ENCODE results near the gene ARID1B. TPM values are rescaled to one million over a fixed set of nuclear protein-coding genes. Genes with fewer than 3 reads are reported as not detected.

Gene ARID1B
- total RNA-seq, 1 donor from 2014 or later: 97.2 TPM

DNA sequence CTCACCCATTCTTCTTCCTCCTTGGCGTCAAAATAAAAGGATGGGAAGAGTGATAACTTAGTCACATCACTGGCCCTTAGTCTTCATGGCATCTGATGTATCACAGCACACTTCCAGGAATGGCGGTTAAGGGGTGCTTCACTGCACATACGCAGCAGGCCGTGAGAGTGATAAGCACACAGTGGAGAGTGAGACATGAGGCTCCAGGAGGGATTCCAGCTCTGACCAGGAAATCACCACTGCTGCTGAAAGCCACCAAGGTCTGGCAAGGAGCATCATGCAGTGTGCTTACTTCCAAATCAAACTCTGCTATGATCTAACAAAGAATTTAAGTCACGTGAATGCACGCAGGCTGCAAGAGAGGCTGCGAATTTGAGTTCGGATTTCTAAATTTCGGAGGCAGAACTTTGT, 62.4 kb downstream of the ARID1B start:
- Mint-ChIP-seq H3K9me3 (peaks cover 4% of the 10 kb centered on the region), H3K4me3 (no peak overlapping the region), H3K36me3 (peaks cover 10% of the 10 kb centered on the region), H3K27ac (no peak overlapping the region), H3K4me1 (ENCODE audit: unreplicated experiment) (peaks cover 43% of the 10 kb centered on the region), H3K27me3 (no peaks in the 10 kb centered on the region)
- TF ChIP-seq, protein P1, sequence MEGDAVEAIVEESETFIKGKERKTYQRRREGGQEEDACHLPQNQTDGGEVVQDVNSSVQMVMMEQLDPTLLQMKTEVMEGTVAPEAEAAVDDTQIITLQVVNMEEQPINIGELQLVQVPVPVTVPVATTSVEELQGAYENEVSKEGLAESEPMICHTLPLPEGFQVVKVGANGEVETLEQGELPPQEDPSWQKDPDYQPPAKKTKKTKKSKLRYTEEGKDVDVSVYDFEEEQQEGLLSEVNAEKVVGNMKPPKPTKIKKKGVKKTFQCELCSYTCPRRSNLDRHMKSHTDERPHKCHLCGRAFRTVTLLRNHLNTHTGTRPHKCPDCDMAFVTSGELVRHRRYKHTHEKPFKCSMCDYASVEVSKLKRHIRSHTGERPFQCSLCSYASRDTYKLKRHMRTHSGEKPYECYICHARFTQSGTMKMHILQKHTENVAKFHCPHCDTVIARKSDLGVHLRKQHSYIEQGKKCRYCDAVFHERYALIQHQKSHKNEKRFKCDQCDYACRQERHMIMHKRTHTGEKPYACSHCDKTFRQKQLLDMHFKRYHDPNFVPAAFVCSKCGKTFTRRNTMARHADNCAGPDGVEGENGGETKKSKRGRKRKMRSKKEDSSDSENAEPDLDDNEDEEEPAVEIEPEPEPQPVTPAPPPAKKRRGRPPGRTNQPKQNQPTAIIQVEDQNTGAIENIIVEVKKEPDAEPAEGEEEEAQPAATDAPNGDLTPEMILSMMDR (conservative IDR thresholded peaks at IDR 0.05): no peak
- DNase-seq (ENCODE audit: extremely low spot score, unreplicated experiment): no peak

DNA sequence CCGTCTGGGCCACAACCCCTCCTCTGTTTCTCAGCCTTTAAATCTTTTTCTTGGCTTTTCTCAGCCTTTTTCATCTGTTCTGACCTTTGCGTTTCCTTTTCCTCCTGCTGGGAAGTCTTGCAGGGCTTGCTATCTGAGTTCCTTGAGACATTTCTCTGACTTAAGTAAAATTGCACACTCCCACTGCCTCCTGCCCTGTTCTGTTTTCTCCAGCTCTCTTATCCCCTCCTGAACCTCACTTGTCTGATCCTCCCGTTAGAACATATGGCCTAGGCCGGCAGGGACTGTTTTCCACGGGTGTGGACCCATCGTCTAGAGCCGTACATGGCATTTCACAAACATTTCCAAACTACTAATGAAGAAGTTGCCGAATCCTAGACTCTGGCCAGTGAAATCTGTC, 63.0 kb downstream of the ARID1B start:
- Mint-ChIP-seq H3K4me1 (ENCODE audit: unreplicated experiment) (peaks cover 46% of the 10 kb centered on the region), H3K27me3 (no peaks in the 10 kb centered on the region), H3K27ac (peak overlapping the region; percentile 26), H3K4me3 (peak overlapping the region; percentile 25), H3K9me3 (peaks cover 4% of the 10 kb centered on the region), H3K36me3 (peaks cover 10% of the 10 kb centered on the region)
- no peak for DNase-seq (ENCODE audit: extremely low spot score, unreplicated experiment)
- TF ChIP-seq, protein P1 (conservative IDR thresholded peaks at IDR 0.05): no peak

DNA sequence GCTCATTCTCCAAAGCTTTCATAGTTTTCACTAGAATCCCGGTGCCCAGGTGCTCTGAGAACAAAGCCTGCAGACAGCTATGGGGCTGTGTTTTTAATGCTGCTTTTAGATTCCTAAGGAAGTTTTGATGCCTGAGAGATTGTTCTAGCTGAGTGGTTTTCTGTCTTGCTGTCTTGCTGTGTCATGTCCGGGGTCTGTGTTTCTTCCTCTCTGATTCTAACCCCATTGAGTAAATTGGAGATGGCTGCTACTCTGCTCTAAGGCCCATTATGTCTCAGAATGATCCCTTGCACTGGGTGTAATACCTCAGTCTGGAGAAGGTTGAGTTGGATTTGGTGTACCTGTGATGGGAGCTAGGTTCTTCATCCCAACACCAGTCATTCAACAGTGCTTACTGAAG, 63.4 kb downstream of the ARID1B start:
- peaks cover 50% of the 10 kb centered on the region for H3K4me1 Mint-ChIP-seq (ENCODE audit: unreplicated experiment)
- no peak for DNase-seq (ENCODE audit: extremely low spot score, unreplicated experiment)
- TF ChIP-seq, protein P1 (conservative IDR thresholded peaks at IDR 0.05): no peak
- H3K4me3 Mint-ChIP-seq: peak overlapping the region; percentile 17
- H3K36me3 Mint-ChIP-seq: peaks cover 10% of the 10 kb centered on the region
- peak overlapping the region; percentile 26 for H3K27ac Mint-ChIP-seq
- H3K9me3 Mint-ChIP-seq: peaks cover 6% of the 10 kb centered on the region
- no peaks in the 10 kb centered on the region for H3K27me3 Mint-ChIP-seq

DNA sequence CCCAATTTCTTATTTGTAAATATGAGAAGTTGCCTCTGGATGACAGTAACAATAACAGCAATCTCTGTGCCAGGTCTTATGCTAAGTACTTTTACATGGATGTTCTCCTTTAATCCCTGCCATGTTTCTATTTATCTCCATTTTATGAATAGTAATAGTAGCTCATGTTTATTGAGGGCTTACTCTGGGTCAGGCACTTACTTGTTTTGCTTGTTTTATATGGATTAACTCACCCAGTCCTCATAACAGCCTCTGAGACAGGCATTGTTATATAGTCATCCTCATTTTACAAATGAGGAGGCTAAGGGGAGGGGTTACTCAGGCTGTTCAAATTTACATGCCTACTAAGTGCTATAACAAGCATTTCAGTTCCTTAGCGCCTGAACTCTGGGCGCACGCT, 64.3 kb downstream of the ARID1B start:
- TF ChIP-seq, protein P1 (conservative IDR thresholded peaks at IDR 0.05): no peak
- H3K27me3 Mint-ChIP-seq: no peaks in the 10 kb centered on the region

DNA sequence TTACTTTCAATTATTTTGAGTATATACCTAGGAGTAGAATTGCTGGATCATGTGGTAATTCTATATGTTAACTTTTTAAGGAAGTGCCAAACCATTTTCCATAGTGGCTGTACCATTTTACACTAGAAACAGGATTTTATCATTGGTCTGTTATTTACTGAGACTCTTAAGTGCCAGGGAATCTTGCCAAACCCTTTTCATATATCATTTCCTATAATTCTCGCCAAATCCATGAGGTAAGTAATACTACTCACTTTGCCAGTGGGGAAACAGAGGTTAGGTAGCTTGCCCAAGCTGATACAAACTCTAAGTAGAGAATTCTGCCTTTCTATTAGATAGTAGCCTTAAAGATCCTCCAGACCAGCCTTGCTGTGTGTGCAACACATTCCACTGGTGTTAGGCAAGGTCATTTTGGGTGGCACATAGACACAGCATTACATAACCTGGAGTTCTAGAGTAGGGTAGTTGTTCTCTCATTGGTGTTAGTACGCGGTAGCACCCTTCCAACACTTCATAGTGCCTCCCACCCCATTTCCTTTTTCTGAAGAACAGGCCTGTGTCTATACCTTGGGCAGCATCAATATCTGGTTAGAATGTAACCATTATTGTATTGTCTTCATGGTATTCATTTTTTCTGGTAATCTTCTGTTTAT, 65.5 kb downstream of the ARID1B start:
- no peak overlapping the region for H3K4me3 Mint-ChIP-seq
- peaks cover 65% of the 10 kb centered on the region for H3K4me1 Mint-ChIP-seq (ENCODE audit: unreplicated experiment)
- peaks cover 7% of the 10 kb centered on the region for H3K9me3 Mint-ChIP-seq
- H3K27me3 Mint-ChIP-seq: no peaks in the 10 kb centered on the region
- peaks cover 14% of the 10 kb centered on the region for H3K36me3 Mint-ChIP-seq
- DNase-seq (ENCODE audit: extremely low spot score, unreplicated experiment): no peak
- H3K27ac Mint-ChIP-seq: peak overlapping the region; percentile 36
- TF ChIP-seq, protein P1 (conservative IDR thresholded peaks at IDR 0.05): no peak

More for the DNA sequence above, 64.3 kb downstream of the ARID1B start:
- H3K27ac Mint-ChIP-seq: no peak overlapping the region
- H3K9me3 Mint-ChIP-seq: peaks cover 7% of the 10 kb centered on the region
- H3K4me3 Mint-ChIP-seq: no peak overlapping the region
- H3K4me1 Mint-ChIP-seq (ENCODE audit: unreplicated experiment): peaks cover 54% of the 10 kb centered on the region
- H3K36me3 Mint-ChIP-seq: peaks cover 10% of the 10 kb centered on the region
- no peak for DNase-seq (ENCODE audit: extremely low spot score, unreplicated experiment)
